Astrocyte of the spinal cord (primary cell): Measurements from ENCODE around the gene IKZF4.
A peak's percentile ranks its signal among the peaks of the same experiment; 100 is the strongest.

Experiments
- DNase-seq: peaks from one replicate; pipeline ENCODE4 v3.0.0; 2011; ENCODE audit warnings: low read depth, low spot score
- H3K4me3 ChIP-seq: 2 replicates; pipeline ENCODE4 v1.5.1; 2011; ENCODE audit warnings: low read depth, mild to moderate bottlenecking, low read length, moderate library complexity
- in situ Hi-C: cut with HindIII; loops from 2 replicates; pipeline ENCODE4 v1.10.0; 2017; ENCODE audit warnings: low sequenced_read_pairs
- TF ChIP-seq, protein P1 (sequence below): IDR thresholded peaks from 2 replicates; pipeline ENCODE4 v1.5.1; 2012; ENCODE audit warnings: low read depth, mild to moderate bottlenecking, low read length, inconsistent platforms

Gene IKZF4

DNA sequence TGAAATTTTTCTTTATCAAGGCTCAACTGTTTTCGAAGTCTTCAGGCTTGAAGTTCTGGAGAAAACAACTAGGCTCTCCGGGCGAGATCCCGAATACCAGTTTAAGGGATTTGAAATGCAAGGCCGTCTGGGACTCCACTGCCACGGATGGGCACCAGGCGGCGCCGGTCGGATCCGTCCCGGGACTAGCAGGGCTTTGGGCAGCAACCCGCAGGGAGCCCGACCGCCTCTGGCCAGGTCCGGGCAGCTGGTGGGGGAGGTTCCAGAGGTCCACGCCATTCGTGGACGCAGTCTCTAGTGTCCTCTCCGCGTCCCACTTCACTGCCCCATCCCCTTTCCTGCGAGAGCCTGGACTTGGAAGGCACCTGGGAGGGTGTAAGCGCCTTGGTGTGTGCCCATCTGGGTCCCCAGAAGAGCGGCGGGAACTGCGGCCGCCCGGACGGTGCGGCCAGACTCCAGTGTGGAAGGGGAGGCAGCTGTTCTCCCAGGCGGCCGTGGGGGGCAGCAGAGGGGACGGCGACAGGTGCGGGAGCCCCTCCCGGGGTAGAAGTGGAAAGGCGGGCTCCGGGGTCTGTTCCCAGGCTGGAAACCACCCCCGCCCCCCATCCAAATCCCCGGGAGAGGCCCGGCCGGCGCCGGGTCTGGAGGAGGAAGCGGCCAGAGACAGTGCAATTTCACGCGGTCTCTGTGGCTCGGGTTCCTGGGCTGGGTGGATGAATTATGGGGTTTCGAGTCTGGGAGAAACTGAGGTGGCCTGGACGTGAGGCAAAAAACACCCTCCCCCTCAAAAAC, 58.3 kb downstream of the IKZF4 start:
- peak overlapping the region; percentile 42 for H3K4me3 ChIP-seq
- in situ Hi-C loops, result no loop called here
- TF ChIP-seq, protein P1, sequence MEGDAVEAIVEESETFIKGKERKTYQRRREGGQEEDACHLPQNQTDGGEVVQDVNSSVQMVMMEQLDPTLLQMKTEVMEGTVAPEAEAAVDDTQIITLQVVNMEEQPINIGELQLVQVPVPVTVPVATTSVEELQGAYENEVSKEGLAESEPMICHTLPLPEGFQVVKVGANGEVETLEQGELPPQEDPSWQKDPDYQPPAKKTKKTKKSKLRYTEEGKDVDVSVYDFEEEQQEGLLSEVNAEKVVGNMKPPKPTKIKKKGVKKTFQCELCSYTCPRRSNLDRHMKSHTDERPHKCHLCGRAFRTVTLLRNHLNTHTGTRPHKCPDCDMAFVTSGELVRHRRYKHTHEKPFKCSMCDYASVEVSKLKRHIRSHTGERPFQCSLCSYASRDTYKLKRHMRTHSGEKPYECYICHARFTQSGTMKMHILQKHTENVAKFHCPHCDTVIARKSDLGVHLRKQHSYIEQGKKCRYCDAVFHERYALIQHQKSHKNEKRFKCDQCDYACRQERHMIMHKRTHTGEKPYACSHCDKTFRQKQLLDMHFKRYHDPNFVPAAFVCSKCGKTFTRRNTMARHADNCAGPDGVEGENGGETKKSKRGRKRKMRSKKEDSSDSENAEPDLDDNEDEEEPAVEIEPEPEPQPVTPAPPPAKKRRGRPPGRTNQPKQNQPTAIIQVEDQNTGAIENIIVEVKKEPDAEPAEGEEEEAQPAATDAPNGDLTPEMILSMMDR, result peak; percentile 86
- DNase-seq, result peak; percentile 85

DNA sequence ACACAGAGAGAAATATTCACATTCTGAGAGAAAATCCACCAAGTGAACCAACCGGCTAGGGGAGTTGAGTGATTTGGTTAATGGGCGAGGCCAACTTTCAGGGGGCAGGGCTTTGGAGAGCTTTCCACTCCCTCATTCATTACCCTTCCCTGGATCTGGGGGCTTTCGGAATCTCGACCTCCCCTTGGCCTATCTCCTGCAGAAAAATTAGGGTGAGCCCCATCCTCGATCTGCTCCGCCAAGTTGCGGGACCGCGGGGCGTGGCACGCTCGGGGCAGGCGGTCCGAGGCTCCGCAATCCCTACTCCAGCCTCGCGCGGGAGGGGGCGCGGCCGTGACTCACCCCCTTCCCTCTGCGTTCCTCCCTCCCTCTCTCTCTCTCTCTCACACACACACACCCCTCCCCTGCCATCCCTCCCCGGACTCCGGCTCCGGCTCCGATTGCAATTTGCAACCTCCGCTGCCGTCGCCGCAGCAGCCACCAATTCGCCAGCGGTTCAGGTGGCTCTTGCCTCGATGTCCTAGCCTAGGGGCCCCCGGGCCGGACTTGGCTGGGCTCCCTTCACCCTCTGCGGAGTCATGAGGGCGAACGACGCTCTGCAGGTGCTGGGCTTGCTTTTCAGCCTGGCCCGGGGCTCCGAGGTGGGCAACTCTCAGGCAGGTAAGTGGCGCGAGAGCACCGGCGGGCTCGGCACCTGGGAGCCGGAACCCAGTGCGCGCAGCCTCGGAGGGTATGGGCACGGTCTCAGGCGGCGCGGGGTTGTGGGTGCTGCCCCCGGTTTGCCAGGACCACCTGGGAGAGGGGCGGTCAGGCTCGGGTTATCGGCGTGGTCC, 59.1 kb downstream of the IKZF4 start, which contains the start of gene ERBB3:
TSS of gene ERBB3 (plus strand) at position 443 of the 833 bp plus-strand sequence. CDS start at position 579, 136 bp downstream.
- DNase-seq, result peak; percentile 79
- peak within 1 kb of the TSS; percentile 42 for H3K4me3 ChIP-seq
- in situ Hi-C loops, result no loop called here
- TF ChIP-seq, protein P1, result no peak

DNA sequence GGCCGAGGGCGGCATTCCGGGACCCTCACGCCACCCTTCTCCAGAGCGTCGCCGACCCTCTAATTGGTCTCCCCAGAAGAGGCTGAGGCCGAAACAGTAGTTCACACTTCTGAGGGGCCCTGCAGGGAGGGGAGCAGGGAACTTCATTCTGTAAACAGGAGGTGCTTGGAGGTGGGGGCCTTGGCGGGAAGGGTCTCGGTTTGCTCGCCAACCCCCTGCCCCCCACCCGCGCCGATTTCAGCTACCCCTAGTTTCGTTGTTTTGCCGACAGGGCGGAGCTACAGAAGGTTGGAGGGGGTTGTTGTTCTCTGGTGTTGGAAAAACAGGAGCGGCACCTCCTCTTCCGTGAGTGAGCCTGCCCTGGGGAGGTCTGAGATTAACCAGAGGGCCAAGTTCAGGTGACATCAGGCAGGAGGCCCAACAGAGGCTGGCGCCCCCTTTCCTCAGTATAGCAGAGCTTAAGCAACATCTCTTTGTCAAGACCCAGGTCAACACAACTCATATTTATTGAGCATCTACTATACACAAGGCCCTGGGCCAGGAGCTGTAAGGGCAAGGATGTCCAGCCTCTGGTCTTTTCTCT, 59.8 kb downstream of the IKZF4 start:
- no peak for DNase-seq
- peak overlapping the region; percentile 42 for H3K4me3 ChIP-seq

DNA sequence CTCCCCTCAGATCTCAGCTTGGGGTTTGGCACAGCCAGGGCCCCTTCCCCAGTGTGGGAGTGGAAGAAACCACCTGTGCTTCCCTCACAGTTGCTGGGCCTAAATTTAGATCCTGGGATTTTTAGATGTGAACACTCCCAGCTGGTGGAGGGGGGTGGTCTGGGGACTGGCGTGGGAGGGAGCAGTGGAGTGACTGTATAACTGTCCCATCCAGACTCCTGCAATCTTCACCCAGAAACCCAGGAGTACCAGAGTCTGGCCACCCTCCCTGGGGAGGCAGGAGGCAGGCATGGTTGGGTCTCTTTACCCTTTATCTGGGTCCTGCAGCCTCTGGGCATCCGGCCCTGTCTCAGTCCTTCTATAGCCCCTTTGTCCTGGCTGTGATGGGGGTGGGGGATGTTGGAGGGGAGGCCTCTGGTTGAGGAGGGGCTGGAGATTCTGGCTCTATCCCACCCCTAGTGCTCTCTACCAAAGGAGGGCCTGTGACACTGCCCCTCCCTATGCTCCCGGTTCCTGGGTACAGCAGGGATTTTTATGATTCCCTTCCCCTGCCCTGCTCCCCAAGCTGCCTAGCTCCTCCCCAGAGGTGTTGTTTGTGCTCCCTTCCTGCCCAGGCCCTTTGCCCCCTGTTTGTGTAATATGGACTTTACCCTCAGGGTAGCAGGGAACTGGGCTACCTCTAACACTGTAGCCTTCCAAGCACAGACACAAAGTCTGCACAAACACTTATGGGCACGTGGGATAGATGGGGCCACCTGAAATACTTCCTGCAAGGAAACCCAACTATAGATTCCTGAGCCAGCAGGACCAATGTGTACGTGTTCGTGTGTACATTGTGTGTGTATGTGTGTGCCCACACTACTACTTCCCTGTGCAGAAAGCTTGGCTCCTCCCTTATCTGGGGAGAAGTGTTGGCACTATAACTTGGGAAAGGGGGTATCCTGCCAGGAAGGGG, 60.8 kb downstream of the IKZF4 start:
- TF ChIP-seq, protein P1, result no peak
- in situ Hi-C loops, result no loop called here
- DNase-seq, result no peak
- no peak overlapping the region for H3K4me3 ChIP-seq

More for the DNA sequence above, 59.8 kb downstream of the IKZF4 start:
- TF ChIP-seq, protein P1, result no peak
- in situ Hi-C loops, result no loop called here

DNA sequence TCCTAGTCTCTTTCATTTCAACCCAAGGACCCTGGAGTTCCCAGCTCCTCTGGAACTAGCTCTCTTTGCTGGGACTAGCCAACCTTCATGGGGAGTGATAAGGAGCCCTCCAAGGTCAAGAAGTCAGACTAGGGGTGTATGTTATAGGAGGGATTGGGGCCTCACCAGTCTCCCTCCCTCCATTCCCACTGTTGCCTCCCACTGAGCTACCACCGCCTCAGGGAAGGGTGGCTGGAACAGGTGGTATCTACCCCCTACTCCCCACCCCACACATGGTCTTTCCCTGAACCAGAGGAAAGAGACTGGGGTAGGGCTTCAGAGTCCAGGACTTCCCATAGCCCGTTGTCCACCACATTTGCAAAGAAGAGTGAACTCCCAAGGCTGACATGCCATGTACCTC, 61.5 kb downstream of the IKZF4 start:
- in situ Hi-C loops, result no loop called here
- DNase-seq, result no peak
- no peak overlapping the region for H3K4me3 ChIP-seq
- TF ChIP-seq, protein P1, result no peak
